ENCODE measurements around the gene CDYL.

CDYL gene

DNA sequence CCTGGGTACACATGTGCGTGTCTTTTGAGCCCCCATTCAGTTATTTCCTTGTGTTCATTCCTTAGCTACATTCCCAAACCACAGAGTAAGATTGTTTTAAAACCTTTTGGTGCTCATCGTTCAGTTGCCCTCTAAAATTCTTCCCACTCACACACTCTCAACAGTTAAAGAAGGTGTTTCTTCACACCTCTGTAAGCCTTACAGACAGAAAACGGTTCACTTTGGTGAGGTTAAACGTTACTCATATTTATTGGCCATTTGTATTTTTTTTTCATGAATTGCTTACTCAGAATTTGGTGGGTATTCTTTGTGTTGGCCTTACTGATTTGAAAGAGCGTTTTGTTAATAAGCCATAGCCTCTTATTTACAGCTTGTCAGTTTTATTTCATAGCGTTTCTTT is 97.7 kb downstream of the CDYL start:
- no peak overlapping the region for H3K4me3 Mint-ChIP-seq

DNA sequence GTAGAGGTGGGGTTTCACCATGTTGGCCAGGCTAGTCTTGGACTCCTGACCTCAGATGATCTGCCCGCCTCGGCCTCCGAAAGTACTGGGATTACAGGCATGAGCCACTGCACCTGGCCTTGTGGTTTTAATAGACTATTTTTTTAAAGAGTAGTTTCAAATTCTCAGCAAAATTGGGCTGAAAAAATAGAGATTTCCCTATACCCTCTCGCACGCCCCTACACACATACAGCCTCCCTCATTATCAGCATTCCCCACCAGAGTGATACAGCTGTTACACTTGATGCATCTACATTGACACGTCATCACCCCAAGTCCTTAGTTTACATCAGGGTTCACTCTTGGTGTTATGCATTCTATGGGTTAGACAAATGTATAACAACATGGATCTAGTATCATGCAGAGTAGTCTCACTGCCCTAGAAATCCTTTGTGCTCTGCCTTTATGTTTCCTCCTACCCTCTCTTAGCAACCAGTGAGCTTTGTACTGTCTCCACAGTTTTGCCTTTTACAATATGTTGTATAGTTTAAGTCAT is 103.6 kb downstream of the CDYL start:
- Mint-ChIP-seq H3K27ac (no peak overlapping the region), H3K4me3 (no peak overlapping the region), H3K27me3 (no peaks in the 10 kb centered on the region), H3K4me1 (peaks cover 36 to 66% of the 10 kb centered on the region in 2 donors), H3K36me3 (no peaks in the 10 kb centered on the region), H3K9me3 (peaks cover 0 to 5% of the 10 kb centered on the region in 2 donors)
- DNase-seq (no peak), ATAC-seq (replicated peaks) (peak; percentile 29 to 34)

More for the DNA sequence above, 97.7 kb downstream of the CDYL start:
- no peaks in the 10 kb centered on the region for H3K27me3 Mint-ChIP-seq
- H3K4me1 Mint-ChIP-seq: peaks cover 27 to 48% of the 10 kb centered on the region in 2 donors
- no peak for DNase-seq
- H3K36me3 Mint-ChIP-seq: peaks cover 0 to 8% of the 10 kb centered on the region in 2 donors
- peaks cover 1 to 4% of the 10 kb centered on the region in 2 donors for H3K9me3 Mint-ChIP-seq
- ATAC-seq (replicated peaks): no peak
- H3K27ac Mint-ChIP-seq: no peak overlapping the region

DNA sequence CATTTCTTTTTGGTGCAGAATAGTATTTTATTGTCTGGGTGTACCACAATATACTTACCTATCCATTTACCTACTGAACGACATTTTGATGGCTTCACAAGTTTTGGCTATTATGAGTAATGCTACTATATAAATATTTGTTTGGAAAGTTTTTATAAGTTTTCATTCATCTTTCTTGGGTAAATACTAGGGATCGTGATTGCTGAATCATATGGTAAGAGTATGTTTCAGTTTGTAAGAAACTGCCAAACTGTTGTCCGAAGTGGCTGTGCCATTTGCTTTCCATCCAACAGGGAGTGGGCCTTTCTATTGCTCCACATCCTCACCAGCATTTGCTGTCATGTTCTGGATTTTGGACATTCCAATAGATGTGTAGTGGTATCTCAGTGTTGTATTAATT is 104.2 kb downstream of the CDYL start:
- Mint-ChIP-seq H3K27ac (no peak overlapping the region), H3K27me3 (no peaks in the 10 kb centered on the region), H3K4me3 (no peak overlapping the region), H3K36me3 (no peaks in the 10 kb centered on the region), H3K9me3 (peaks cover 0 to 5% of the 10 kb centered on the region in 2 donors), H3K4me1 (peaks cover 38 to 68% of the 10 kb centered on the region in 2 donors)
- DNase-seq: no peak
- no peak for ATAC-seq (replicated peaks)

DNA sequence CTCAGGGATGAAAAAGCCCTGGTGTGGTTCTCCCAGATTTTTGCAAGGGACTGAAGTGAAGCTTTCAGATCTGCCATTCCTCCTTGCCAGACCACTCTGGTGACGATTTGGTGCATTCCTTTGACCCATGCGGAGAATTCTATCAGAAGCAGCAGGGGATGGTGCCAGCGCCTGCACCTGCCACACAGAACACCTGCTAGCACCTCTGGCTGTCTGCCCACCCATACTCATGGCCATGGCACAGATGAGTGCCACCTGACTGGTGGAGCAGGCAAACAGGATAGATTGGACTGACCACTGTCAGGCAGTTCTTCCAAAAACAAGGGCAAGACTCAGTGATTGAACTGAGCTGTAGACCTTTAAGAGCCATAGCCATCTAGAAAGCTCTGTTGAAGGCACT is 107.1 kb downstream of the CDYL start:
- no peak overlapping the region for H3K4me3 Mint-ChIP-seq
- no peak for ATAC-seq (replicated peaks)
- no peak for DNase-seq
- H3K36me3 Mint-ChIP-seq: no peaks in the 10 kb centered on the region
- H3K27me3 Mint-ChIP-seq: no peaks in the 10 kb centered on the region
- no peak overlapping the region for H3K27ac Mint-ChIP-seq
- H3K4me1 Mint-ChIP-seq: peaks cover 54 to 81% of the 10 kb centered on the region in 2 donors
- peaks cover 0 to 5% of the 10 kb centered on the region in 2 donors for H3K9me3 Mint-ChIP-seq

DNA sequence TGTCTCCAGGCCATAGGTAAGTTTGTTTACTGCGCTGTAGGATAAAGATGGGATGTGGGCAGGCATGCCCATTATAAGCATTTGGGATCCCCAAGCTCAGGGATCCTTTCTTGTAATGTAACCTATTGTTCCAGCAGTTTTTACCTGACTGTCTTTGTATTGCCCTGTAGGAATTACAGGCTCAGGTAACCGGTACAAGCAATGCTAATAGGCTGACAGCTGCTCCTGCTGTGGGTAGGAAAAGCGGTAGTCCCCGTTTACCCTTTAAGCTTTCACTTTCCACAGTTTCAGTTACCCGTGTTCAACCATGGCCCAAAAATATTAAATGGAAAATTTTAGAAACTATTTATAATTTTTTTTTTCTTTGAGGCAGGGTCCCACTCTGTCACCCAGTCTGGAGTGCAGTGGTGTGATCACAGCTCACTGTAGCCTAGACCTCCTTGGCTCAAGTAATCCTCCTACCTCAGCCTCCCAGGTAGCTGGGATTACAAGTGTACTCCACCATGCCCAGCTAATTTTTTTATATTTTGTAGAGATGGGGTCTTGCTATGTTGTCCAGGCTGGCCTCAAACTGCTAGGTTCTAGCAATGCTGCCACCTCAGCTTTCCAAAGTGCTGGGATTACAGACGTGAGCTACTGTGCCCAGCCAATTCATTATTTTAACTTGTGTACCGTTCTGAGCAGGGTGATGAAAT is 108.6 kb downstream of the CDYL start:
- Mint-ChIP-seq H3K4me1 (peaks cover 60 to 91% of the 10 kb centered on the region in 2 donors), H3K4me3 (peak overlapping the region in 1 of 2 donors; percentile 5), H3K9me3 (peaks cover 0 to 4% of the 10 kb centered on the region in 2 donors), H3K36me3 (no peaks in the 10 kb centered on the region), H3K27me3 (no peaks in the 10 kb centered on the region), H3K27ac (peak overlapping the region; percentile 73)
- DNase-seq: no peak
- ATAC-seq (replicated peaks): peak; percentile 61 to 66

DNA sequence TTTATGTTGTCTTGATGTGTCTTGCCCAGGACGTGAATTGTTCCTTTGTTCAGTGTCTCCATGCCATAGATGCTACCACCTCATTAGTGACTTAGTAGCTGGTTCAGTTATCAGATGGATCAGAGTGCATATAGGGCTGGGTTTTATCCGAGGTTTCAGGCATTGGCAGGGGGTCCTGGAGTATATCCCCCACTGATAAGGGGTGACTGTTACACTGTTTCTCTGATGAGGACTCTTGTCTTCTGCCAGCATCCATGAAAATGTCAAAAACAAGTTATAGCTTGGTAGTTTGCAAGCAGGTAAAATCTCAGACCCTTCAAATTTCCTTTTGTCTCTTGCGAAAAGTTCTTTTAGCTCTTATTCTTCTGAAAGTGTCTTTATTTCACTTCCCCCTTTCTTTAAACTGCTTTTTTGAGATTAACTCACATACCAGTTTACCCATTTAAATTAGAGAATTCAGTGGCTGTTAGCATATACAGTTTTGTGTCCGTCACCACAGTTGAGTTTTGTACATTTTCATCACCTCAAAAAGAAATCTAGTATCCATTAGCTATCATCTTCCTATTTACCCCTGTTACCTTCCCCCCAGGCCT is 109.2 kb downstream of the CDYL start:
- peak overlapping the region; percentile 73 for H3K27ac Mint-ChIP-seq
- ATAC-seq (replicated peaks) (peak; percentile 38 to 49), DNase-seq (no peak)
- peak overlapping the region; percentile 22 to 59 for H3K4me3 Mint-ChIP-seq
- no peaks in the 10 kb centered on the region for H3K36me3 Mint-ChIP-seq
- no peaks in the 10 kb centered on the region for H3K27me3 Mint-ChIP-seq
- peaks cover 62 to 88% of the 10 kb centered on the region in 2 donors for H3K4me1 Mint-ChIP-seq
- no peaks in the 10 kb centered on the region for H3K9me3 Mint-ChIP-seq

DNA sequence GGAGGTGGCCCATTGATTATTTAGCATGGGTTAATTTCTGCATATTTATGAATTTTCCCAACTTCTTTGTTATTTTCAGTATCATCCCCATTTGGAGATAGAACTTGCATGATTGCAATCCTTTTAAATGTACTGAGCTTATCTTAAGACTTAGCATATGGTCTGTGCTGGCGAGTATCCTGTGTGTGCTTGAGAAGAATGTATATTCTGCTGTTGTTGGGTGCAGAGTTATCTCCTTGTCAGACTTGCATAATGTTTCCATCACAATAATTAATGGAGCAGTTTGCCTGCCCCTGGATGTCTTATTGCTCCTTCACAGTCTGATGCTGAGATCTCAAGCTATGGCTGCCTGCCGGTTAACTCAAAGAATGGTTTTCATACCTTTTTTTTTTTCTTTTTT is 112.6 kb downstream of the CDYL start:
- no peaks in the 10 kb centered on the region for H3K9me3 Mint-ChIP-seq
- no peak for DNase-seq
- H3K36me3 Mint-ChIP-seq: peaks cover 17 to 24% of the 10 kb centered on the region in 2 donors
- no peaks in the 10 kb centered on the region for H3K27me3 Mint-ChIP-seq
- H3K27ac Mint-ChIP-seq: no peak overlapping the region
- ATAC-seq (replicated peaks): no peak
- H3K4me1 Mint-ChIP-seq: peaks cover 43 to 61% of the 10 kb centered on the region in 2 donors
- H3K4me3 Mint-ChIP-seq: no peak overlapping the region

DNA sequence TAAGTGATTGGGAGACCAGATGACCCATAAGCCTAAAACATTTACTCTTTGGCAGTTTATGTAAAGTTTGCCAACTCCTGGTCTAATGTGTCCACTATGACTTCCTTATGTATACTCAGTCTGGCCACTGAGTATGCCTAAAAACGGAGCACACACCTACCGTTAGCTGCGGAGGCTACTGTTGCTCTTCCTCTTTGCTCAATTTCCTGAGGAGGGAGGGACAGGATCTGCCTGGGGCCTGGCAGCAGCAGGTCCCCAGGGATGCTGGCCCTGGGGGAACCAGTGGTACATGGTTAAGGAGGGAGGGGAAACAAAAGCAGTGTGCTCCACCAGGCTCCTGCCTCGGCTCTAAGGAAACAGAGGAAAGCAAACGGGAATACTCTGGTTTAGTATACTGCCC is 113.5 kb downstream of the CDYL start:
- no peaks in the 10 kb centered on the region for H3K9me3 Mint-ChIP-seq
- H3K4me1 Mint-ChIP-seq: peaks cover 35 to 52% of the 10 kb centered on the region in 2 donors
- H3K4me3 Mint-ChIP-seq: no peak overlapping the region

DNA sequence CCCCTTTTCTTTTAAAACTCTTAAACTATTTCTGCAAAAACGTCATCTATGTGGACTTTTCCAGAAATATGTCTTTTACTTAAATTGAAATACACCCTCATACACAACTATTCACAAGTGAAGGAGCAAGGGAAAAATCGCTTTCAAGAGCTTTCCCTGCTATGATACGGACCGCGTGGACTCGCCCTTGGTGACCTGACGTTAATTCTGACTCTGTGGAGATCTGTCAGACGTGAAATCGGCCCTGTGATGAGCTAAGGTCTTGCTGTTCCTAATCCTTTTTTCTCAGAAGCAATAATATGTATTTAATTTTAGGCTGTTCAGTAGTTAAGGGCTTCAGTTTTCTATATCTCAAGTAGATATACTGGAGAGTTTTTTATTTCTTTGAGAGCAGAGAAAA is 114.0 kb downstream of the CDYL start:
- Mint-ChIP-seq H3K36me3 (peaks cover 23 to 32% of the 10 kb centered on the region in 2 donors), H3K9me3 (no peaks in the 10 kb centered on the region), H3K4me1 (peaks cover 34 to 47% of the 10 kb centered on the region in 2 donors), H3K27me3 (no peaks in the 10 kb centered on the region), H3K27ac (no peak overlapping the region), H3K4me3 (no peak overlapping the region)
- no peak for DNase-seq
- ATAC-seq (replicated peaks): no peak

More for the DNA sequence above, 113.5 kb downstream of the CDYL start:
- ATAC-seq (replicated peaks) (peak; percentile 60 to 74), DNase-seq (no peak)
- Mint-ChIP-seq H3K36me3 (peaks cover 23 to 31% of the 10 kb centered on the region in 2 donors), H3K27me3 (no peaks in the 10 kb centered on the region), H3K27ac (peak overlapping the region; percentile 44)

DNA sequence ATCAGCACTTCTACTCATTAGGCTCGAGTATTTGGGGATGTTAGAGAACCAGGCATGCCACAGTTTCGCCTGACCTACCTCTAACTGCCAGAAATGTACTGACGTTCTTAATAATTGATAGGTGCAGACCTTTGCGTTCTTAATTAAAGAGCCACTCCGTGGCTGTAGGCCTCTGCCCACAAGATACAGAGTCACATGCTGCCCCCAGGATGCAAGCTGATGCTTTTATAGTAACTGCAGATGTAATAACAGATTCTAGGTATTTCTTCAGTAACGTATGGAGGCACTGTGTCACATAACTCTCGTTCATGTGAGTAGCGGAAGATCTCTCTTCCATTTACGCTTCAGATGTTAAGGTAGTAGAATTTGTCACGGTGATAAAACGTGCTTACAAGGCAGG is 114.4 kb downstream of the CDYL start:
- ATAC-seq (replicated peaks): no peak

DNA sequence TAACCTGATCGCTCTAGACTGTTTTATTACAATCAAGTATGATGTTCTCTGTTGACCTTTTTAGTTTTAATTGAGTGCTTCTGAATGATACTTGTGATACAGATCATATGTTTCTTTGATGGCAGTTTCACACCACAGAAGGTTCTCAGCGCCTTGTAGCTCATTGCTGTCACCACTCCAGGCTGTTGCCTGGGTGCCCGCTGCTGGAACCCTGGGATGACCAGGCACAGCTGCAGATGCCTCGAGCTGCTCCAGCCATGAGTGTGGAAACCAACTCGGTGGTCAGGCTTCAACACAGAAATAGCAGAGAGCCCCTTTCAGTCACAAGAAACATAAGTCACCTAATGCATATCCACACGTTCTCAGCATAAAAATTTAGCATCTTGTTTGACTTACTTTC is 114.9 kb downstream of the CDYL start:
- peaks cover 24 to 40% of the 10 kb centered on the region in 2 donors for H3K4me1 Mint-ChIP-seq
- no peaks in the 10 kb centered on the region for H3K27me3 Mint-ChIP-seq
- ATAC-seq (replicated peaks): no peak
- H3K36me3 Mint-ChIP-seq: peaks cover 27 to 36% of the 10 kb centered on the region in 2 donors
- no peak overlapping the region for H3K27ac Mint-ChIP-seq
- no peak for DNase-seq
- H3K9me3 Mint-ChIP-seq: no peaks in the 10 kb centered on the region
- no peak overlapping the region for H3K4me3 Mint-ChIP-seq

More for the DNA sequence above, 114.4 kb downstream of the CDYL start:
- H3K27ac Mint-ChIP-seq: no peak overlapping the region
- no peak for DNase-seq
- peaks cover 29 to 43% of the 10 kb centered on the region in 2 donors for H3K4me1 Mint-ChIP-seq
- no peaks in the 10 kb centered on the region for H3K27me3 Mint-ChIP-seq
- no peaks in the 10 kb centered on the region for H3K9me3 Mint-ChIP-seq
- no peak overlapping the region for H3K4me3 Mint-ChIP-seq
- peaks cover 23 to 32% of the 10 kb centered on the region in 2 donors for H3K36me3 Mint-ChIP-seq

DNA sequence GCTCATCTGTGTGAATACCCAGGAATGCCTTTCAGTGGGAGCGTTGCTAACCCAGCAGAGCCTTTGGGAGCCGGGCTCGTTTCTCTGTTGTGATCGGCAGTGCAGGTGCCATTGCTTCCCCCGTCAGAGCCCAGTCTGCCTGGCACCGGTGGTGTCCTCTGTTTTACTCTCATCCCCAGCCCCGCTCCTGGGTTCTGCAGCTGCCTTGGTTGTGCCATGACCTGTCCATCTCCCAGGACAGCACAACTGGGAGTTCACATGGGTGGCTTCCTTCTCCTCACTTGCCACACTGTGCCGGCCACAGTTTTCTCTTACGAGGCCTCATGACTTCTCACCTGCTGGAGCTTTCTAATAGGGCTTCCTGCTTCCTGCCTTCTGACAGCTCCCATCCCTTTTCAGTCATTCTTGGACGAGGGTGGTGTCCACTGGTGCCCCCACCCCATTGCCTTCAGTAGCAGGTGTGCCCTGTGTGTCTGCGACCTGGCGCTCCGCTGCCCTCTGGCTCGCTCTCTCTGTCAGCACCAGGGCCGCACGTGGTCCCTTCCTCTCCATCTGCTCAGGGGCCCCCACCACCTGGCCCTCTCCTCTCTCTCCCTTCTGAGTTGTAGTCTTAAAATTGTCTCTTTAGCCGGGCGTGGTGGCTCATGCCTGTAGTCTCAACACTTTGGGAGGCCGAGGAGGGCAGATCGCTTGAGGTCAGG is 116.7 kb downstream of the CDYL start:
- DNase-seq (no peak), ATAC-seq (replicated peaks) (no peak)
- no peak overlapping the region for H3K4me3 Mint-ChIP-seq
- H3K36me3 Mint-ChIP-seq: peaks cover 29 to 47% of the 10 kb centered on the region in 2 donors
- H3K27me3 Mint-ChIP-seq: no peaks in the 10 kb centered on the region
- peaks cover 17 to 28% of the 10 kb centered on the region in 2 donors for H3K4me1 Mint-ChIP-seq
- H3K9me3 Mint-ChIP-seq: no peaks in the 10 kb centered on the region
- H3K27ac Mint-ChIP-seq: no peak overlapping the region

DNA sequence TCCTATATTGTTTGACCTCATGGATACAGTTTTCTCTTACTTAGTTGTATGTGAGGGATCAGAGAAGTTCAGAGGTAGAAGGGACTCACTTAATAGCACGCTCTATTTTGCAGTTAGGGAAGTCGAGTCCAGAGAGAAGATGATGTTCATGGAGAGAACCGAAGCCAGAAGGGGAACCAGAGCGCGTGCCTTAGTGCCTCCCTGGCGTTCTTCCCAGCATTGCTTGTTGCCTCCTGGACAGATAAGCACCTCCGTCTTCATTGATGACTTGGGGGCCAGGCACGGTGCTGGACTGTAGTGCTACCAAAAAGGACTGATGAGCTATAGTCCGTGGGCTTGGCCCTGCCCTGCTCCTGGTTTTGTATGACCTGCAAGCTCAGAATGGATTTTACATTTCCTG is 117.8 kb downstream of the CDYL start:
- Mint-ChIP-seq H3K9me3 (no peaks in the 10 kb centered on the region), H3K27ac (no peak overlapping the region), H3K27me3 (no peaks in the 10 kb centered on the region), H3K4me3 (no peak overlapping the region), H3K36me3 (peaks cover 37 to 57% of the 10 kb centered on the region in 2 donors), H3K4me1 (peaks cover 15 to 20% of the 10 kb centered on the region in 2 donors)
- ATAC-seq (replicated peaks) (no peak), DNase-seq (no peak)

DNA sequence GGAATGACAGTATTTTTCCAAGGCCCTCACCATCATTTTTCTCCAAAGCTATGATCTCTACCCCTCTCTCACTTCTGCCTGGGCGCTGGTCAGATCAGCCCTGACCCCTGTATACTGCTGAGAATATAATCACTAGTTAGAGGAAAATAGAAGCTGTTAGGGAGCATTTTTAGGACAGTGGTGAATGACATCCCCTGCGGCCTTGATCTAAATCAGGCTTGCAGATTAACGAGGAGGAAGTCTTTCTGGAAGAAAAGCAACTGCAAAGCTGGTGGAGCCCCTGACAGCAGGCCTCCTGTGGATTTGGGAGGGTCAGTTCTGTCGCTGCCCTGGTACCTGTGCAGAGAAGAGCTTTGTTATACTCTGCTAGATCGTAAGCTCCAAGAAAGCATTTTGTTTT is 119.8 kb downstream of the CDYL start:
- Mint-ChIP-seq H3K4me1 (peaks cover 7 to 10% of the 10 kb centered on the region in 2 donors), H3K4me3 (no peak overlapping the region), H3K36me3 (peaks cover 45 to 69% of the 10 kb centered on the region in 2 donors), H3K27me3 (no peaks in the 10 kb centered on the region), H3K27ac (no peak overlapping the region), H3K9me3 (no peaks in the 10 kb centered on the region)
- ATAC-seq (replicated peaks): no peak
- no peak for DNase-seq

Measured in stimulated activated naive B cell treated with anti-CD40 and anti-IgM and Interleukin-4, amounts not matched to agents 10 μg/mL and 1 μg/mL and 100 μg/mL, for 72 hours (primary cell).